C4-2B (cell line): ENCODE data around the gene DENND4C.

ENCODE experiments used
- H3K27ac ChIP-seq: fragments of 450-650 bp; 2 replicates; pipeline ENCODE4 v1.5.1; 2017
- ZFX ChIP-seq: fragments of 450-650 bp; IDR thresholded peaks from 2 replicates; pipeline ENCODE4 v1.6.1; 2017
- TF ChIP-seq, protein P1 (sequence below): fragments of 450-650 bp; conservative IDR thresholded peaks from 2 replicates; pipeline ENCODE4 v1.5.1; 2017; ENCODE audit warnings: mild to moderate bottlenecking

The DENND4C gene

DNA sequence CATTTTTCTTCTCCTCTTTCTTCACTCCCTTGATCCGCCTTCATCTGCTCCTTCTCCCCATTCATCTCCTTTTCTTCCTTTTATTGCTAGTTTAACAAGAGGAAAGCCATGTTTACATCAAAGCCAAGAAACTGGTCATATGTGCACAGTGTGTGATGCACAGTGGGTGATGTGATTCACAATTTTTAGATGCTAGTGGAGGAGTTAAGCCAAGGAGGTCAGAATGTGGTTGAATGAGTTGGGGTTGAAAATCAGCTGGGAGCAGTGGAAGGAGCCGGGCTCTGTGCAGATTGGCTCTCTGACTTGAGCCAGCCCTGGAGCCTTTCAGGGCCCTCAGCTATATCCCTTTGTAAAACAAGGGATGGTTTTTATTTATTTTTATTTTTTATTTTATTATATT, 185.7 kb downstream of the DENND4C start:
- TF ChIP-seq ZFX: no peak
- TF ChIP-seq, protein P1, sequence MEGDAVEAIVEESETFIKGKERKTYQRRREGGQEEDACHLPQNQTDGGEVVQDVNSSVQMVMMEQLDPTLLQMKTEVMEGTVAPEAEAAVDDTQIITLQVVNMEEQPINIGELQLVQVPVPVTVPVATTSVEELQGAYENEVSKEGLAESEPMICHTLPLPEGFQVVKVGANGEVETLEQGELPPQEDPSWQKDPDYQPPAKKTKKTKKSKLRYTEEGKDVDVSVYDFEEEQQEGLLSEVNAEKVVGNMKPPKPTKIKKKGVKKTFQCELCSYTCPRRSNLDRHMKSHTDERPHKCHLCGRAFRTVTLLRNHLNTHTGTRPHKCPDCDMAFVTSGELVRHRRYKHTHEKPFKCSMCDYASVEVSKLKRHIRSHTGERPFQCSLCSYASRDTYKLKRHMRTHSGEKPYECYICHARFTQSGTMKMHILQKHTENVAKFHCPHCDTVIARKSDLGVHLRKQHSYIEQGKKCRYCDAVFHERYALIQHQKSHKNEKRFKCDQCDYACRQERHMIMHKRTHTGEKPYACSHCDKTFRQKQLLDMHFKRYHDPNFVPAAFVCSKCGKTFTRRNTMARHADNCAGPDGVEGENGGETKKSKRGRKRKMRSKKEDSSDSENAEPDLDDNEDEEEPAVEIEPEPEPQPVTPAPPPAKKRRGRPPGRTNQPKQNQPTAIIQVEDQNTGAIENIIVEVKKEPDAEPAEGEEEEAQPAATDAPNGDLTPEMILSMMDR: no peak
- no peak overlapping the region for H3K27ac ChIP-seq

DNA sequence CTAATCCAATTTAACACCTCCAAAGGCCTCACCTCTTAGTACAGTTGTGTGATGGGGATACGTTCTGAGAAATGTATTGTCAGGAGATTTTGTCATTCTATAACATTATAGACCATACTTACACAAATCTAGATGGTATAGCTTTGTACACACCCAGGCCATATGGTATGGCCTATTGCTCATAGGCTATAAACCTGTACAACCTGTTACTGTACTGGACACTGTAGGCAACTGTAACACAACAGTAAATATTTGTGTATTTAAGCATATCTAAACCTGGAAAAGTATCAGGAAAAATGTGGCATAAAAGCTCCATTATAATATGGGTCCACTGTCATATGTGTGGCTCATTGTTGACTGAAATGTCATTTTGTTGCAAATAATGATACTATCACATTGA, 190.4 kb downstream of the DENND4C start:
- peak overlapping the region; percentile 27; the same call in 1 of the 2 replicates for H3K27ac ChIP-seq
- TF ChIP-seq ZFX: no peak
- TF ChIP-seq, protein P1: no peak
